Vagina (tissue), 2 donors: ENCODE data around the gene SYTL5. TPM values are rescaled to one million over a fixed set of nuclear protein-coding genes. Genes with fewer than 3 reads are reported as not detected.
A peak's percentile ranks its signal among the peaks of the same experiment; 100 is the strongest.

ENCODE experiments used
- DNase-seq, 2 donors: peaks; one replicate each; pipeline ENCODE4 v3.0.0-alpha.2; 2017; ENCODE audit errors: extremely low spot score in 2 of 2
- H3K27ac ChIP-seq: fragments of 200-600 bp; sonication (generic); one replicate; pipeline ENCODE4 v1.5.1; 2019
- H3K27me3 ChIP-seq: fragments of 200-600 bp; sonication (generic); one replicate; pipeline ENCODE4 v1.5.1; 2019
- H3K36me3 ChIP-seq, 2 donors: fragments of 200-600 bp; sonication (generic); one replicate each; pipeline ENCODE4 v1.5.1; 2017 to 2019
- H3K4me1 ChIP-seq: fragments of 200-600 bp; sonication (generic); one replicate; pipeline ENCODE4 v1.5.1; 2019
- H3K4me3 ChIP-seq, 2 donors: fragments of 200-600 bp; sonication (generic); 1 replicate in 1 of 2; 2 replicates in 1 of 2; pipeline ENCODE4 v1.5.1; 2016 to 2019
- H3K9me3 ChIP-seq: fragments of 200-600 bp; sonication (generic); one replicate; pipeline ENCODE4 v1.5.1; 2019
- CTCF ChIP-seq, 3 experiments: fragments of 450-650 bp in 2 of 3; fragments of 200-600 bp in 1 of 3; sonication (generic) in 1 of 3; IDR thresholded peaks; one replicate each; pipeline ENCODE4 v1.5.1; 2017 to 2019; ENCODE audit warnings: antibody characterized with exemption in 3 of 3, mild to moderate bottlenecking in 2 of 3, moderate library complexity in 2 of 3
- POLR2A ChIP-seq, 2 donors: fragments of 450-650 bp; IDR thresholded peaks; one replicate each; pipeline ENCODE4 v1.6.1; 2017; ENCODE audit warnings: antibody characterized with exemption in 2 of 2, mild to moderate bottlenecking in 2 of 2, moderate library complexity in 2 of 2
- POLR2AphosphoS5 ChIP-seq, 2 donors: sonication (generic); formaldehyde crosslinking; IDR thresholded peaks; one replicate each; pipeline ENCODE4 v1.9.0; 2017; ENCODE audit warnings: antibody characterized with exemption in 2 of 2, mild to moderate bottlenecking in 2 of 2, low read depth in 1 of 2; ENCODE audit not compliant: insufficient read depth in 1 of 2
- intact Hi-C: fragments of 100-400 bp; cut with DNase I; formaldehyde crosslinking; loops from one replicate; pipeline ENCODE4 v1.15.1; 2023
- total RNA-seq: library from RNA; depleted of rRNA; stranded (reverse); fragments of >200 nt; gene quantifications from one replicate; pipeline ENCODE4 v1.2.3, GENCODE V29; 2016

SYTL5 gene
- total RNA-seq, 1 donor from 2014 or later: 1.2 TPM

DNA sequence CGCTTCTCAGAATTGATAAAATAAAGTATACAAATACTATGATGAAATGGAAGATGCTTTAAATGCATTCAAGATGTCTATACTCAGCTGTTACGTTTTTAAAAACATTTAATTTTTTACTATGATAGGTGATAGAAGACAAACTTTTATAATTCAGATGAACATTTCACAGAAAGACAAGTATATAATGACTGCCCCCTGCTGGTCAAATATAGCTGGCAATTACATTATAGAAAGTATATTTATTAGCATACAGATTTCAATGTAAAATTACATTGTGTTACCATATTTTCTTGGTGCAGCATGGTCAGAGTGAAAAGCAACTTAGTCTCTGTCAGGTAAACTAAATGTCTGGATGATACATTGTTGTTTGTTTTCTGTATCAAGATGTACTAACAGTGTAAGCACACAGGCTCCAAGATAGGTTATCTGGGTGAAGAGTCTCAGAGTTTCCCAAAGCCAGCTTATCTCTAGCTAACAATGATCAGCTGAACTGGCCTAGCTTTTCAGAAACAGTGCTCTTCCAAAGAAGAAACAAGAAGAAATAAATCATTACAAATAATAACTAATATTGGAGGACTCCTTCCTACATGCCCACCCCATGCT lies 160.2 kb downstream of the SYTL5 start:
- intact Hi-C loops: no loop called here
- H3K27ac ChIP-seq: no peak overlapping the region
- no peaks in the 10 kb centered on the region for H3K9me3 ChIP-seq
- TF ChIP-seq CTCF (IDR thresholded peaks at IDR 0.05) (peak in 2 of 3 experiments; percentile 17 to 31), POLR2AphosphoS5 (IDR thresholded peaks at IDR 0.05; ENCODE audit: insufficient read depth in 1 of 2, low read depth in 1 of 2) (no peak)
- H3K4me1 ChIP-seq: no peaks in the 10 kb centered on the region
- DNase-seq: no peak
- no peak overlapping the region for H3K4me3 ChIP-seq
- no peaks in the 10 kb centered on the region for H3K27me3 ChIP-seq
- no peaks in the 10 kb centered on the region for H3K36me3 ChIP-seq

DNA sequence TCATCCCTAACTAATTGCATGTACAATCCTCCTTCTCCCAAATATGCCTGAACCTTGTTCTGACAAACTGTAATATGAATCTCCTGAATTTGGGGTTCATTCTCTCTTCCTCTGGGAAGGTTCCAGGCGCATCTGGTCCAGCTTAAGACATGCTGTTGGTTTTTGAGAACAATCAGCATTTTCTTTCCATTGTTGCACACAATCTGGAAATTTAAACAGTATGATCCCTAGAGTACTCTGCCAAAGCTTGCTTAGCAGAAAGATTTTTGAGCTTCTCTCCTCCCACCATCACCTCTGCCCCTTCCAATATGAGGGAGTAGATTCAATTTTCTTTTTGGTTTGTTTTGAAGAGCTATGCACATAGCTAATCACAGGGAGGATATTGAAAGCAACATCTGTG lies 164.2 kb downstream of the SYTL5 start:
- Histone ChIP-seq H3K27me3 (no peaks in the 10 kb centered on the region), H3K4me3 (no peak overlapping the region), H3K36me3 (no peaks in the 10 kb centered on the region), H3K4me1 (no peaks in the 10 kb centered on the region), H3K9me3 (no peaks in the 10 kb centered on the region), H3K27ac (no peak overlapping the region)
- TF ChIP-seq POLR2A (IDR thresholded peaks at IDR 0.05) (no peak), CTCF (IDR thresholded peaks at IDR 0.05) (no peak), POLR2AphosphoS5 (IDR thresholded peaks at IDR 0.05; ENCODE audit: insufficient read depth in 1 of 2, low read depth in 1 of 2) (no peak)
- intact Hi-C loops: no loop called here
- no peak for DNase-seq

DNA sequence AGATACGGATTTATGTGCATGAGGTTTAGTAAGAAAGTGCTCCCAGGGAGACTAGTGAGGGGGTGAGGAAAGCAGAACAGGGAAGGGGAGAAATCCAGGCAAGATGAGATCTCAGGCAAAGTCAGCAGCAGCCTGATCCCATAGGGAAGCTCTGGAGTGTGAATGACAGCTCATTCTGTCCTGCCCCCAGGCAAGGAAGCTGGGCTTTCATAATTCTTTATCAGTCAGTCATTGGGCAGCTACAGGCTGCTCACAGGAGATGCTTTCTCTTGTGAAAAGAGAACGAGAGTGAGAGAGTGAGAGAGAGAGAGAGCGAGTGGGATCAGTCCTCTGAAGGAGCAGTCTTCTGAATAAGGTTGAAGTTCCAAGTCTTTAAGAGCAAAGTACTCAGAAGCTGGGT lies 166.2 kb downstream of the SYTL5 start:
- H3K27ac ChIP-seq: no peak overlapping the region
- H3K4me3 ChIP-seq: no peak overlapping the region
- no peak for DNase-seq
- no peaks in the 10 kb centered on the region for H3K36me3 ChIP-seq
- no peaks in the 10 kb centered on the region for H3K9me3 ChIP-seq
- no peaks in the 10 kb centered on the region for H3K27me3 ChIP-seq
- H3K4me1 ChIP-seq: no peaks in the 10 kb centered on the region
- intact Hi-C loops: no loop called here
- no peak for TF ChIP-seq CTCF (IDR thresholded peaks at IDR 0.05)
- no peak for TF ChIP-seq POLR2AphosphoS5 (IDR thresholded peaks at IDR 0.05; ENCODE audit: insufficient read depth in 1 of 2, low read depth in 1 of 2)
- no peak for TF ChIP-seq POLR2A (IDR thresholded peaks at IDR 0.05)

GRCh38 chrX:38175139-38175538 lies 168.8 kb downstream of the SYTL5 start:
- intact Hi-C loops: no loop called here
- no peaks in the 10 kb centered on the region for H3K27me3 ChIP-seq
- no peak overlapping the region for H3K4me3 ChIP-seq
- H3K4me1 ChIP-seq: no peaks in the 10 kb centered on the region
- no peak for DNase-seq
- no peaks in the 10 kb centered on the region for H3K36me3 ChIP-seq
- no peak for TF ChIP-seq POLR2AphosphoS5 (IDR thresholded peaks at IDR 0.05; ENCODE audit: insufficient read depth in 1 of 2, low read depth in 1 of 2)
- no peak for TF ChIP-seq CTCF (IDR thresholded peaks at IDR 0.05)
- no peak for TF ChIP-seq POLR2A (IDR thresholded peaks at IDR 0.05)
- H3K27ac ChIP-seq: no peak overlapping the region
- no peaks in the 10 kb centered on the region for H3K9me3 ChIP-seq

GRCh38 chrX:38178396-38178795 lies 172.0 kb downstream of the SYTL5 start:
- no peak overlapping the region for H3K4me3 ChIP-seq
- H3K36me3 ChIP-seq: no peaks in the 10 kb centered on the region
- no peak overlapping the region for H3K27ac ChIP-seq
- intact Hi-C loops: no loop called here
- no peaks in the 10 kb centered on the region for H3K27me3 ChIP-seq
- H3K4me1 ChIP-seq: no peaks in the 10 kb centered on the region
- no peaks in the 10 kb centered on the region for H3K9me3 ChIP-seq
- no peak for DNase-seq
- TF ChIP-seq CTCF (IDR thresholded peaks at IDR 0.05) (no peak), POLR2AphosphoS5 (IDR thresholded peaks at IDR 0.05; ENCODE audit: insufficient read depth in 1 of 2, low read depth in 1 of 2) (no peak), POLR2A (IDR thresholded peaks at IDR 0.05) (no peak)
